Measurements from ENCODE around the gene AMIGO1.
"Not testable (repeated sequence)": the region's sequence is repeated elsewhere in the genome, so short reads cannot be mapped to it uniquely, and the experiment has no call there.

The AMIGO1 gene

GRCh38 chr1:109481646-109482045, 27.9 kb downstream of the AMIGO1 start:
- no peak for DNase-seq

GRCh38 chr1:109479901-109480300, 29.6 kb downstream of the AMIGO1 start:
- DNase-seq: no peak

- DNase-seq: no peak
Observed at GRCh38 chr1:109479311-109479710, 30.2 kb downstream of the AMIGO1 start.

- no peak for DNase-seq
Observed at GRCh38 chr1:109478806-109479205, 30.7 kb downstream of the AMIGO1 start.

- peak; percentile 56 for DNase-seq
Observed at GRCh38 chr1:109477821-109478220, 31.7 kb downstream of the AMIGO1 start.

- no peak for DNase-seq
Observed at GRCh38 chr1:109476825-109477224, 32.7 kb downstream of the AMIGO1 start.

- DNase-seq: no peak
Observed at GRCh38 chr1:109475261-109475660, 34.3 kb downstream of the AMIGO1 start.

- peak; percentile 46 for DNase-seq
Observed at GRCh38 chr1:109474697-109475096, 34.8 kb downstream of the AMIGO1 start.

- DNase-seq: not testable (repeated sequence)
Observed at GRCh38 chr1:109473284-109474057, 36.1 kb downstream of the AMIGO1 start.

GRCh38 chr1:109472779-109473178, 36.7 kb downstream of the AMIGO1 start:
- no peak for DNase-seq

- DNase-seq: no peak
Observed at GRCh38 chr1:109470245-109470644, 39.3 kb downstream of the AMIGO1 start.

- no peak for DNase-seq
Observed at GRCh38 chr1:109468903-109469302, 40.6 kb downstream of the AMIGO1 start.

- no peak for DNase-seq
Observed at GRCh38 chr1:109468061-109468460, 41.5 kb downstream of the AMIGO1 start.

- no peak for DNase-seq
Observed at GRCh38 chr1:109467301-109467777, 42.2 kb downstream of the AMIGO1 start.

GRCh38 chr1:109466452-109467300, 42.9 kb downstream of the AMIGO1 start, which contains the start of gene SYPL2:
TSS of gene SYPL2 (plus strand) at chr1:109466546. CDS start at chr1:109466844, 298 bp downstream.
- DNase-seq: no peak

- DNase-seq: no peak
Observed at GRCh38 chr1:109466125-109466451, 43.4 kb downstream of the AMIGO1 start.

- DNase-seq: no peak
Observed at GRCh38 chr1:109457819-109458218, 51.7 kb downstream of the AMIGO1 start.

- DNase-seq: peak; percentile 23
Observed at GRCh38 chr1:109454497-109455133, 54.9 kb downstream of the AMIGO1 start.

Measured in OCI-M1 (cell line).